HepG2 (cell line): Measurements from ENCODE around the gene ARHGEF10L. TPM values are rescaled to one million over a fixed set of nuclear protein-coding genes. Genes with fewer than 3 reads are reported as not detected.

ENCODE experiments used
- ATAC-seq: fragments of 200-7000 bp; cut with Tn5 transposase; 3 replicates; pipeline ENCODE4 v1.9.1; 2020; ENCODE audit warnings: mild to moderate bottlenecking, moderate library complexity
- BruUV-seq: library from RNA; stranded (reverse); fragments of 400-500 nt; replicated peaks from 2 replicates; lab custom pipeline; 2021; lab: Mats Ljungman, UMichigan
- CTCF ChIA-PET: fragments of 300-600 bp; formaldehyde crosslinking; extraction: SDS; loops from one replicate; lab custom pipeline; 2021; ENCODE audit warnings: low total read pairs, inconsistent platforms, low intra/inter-chr PET ratio; lab: Yijun Ruan, JAX
- POLR2A ChIA-PET: fragments of 350-600 bp; sonication (Branson Sonifier 250); formaldehyde crosslinking; loops from one replicate; lab custom pipeline; 2020; ENCODE audit warnings: antibody characterized with exemption, inconsistent platforms; lab: Yijun Ruan, JAX
- DNase-seq: peaks from one replicate; pipeline ENCODE4 v3.0.0-alpha.2; 2015; ENCODE audit warnings: low spot score
- FAIRE-seq: peaks from 3 replicates; lab custom pipeline; 2011; peaks lifted over from hg19 to GRCh38; lab: Jason Lieb, UNC
- H2AFZ ChIP-seq: one replicate; pipeline ENCODE4 v1.6.1; 2011; ENCODE audit warnings: low read length, inconsistent platforms
- H3K27ac ChIP-seq: fragments of 300-600 bp; 3 replicates; pipeline ENCODE4 v1.8.0; 2011; ENCODE audit warnings: mixed run types, mild to moderate bottlenecking, mixed read lengths, low read length, inconsistent platforms; ENCODE audit not compliant: insufficient read depth; ENCODE audit errors: extremely low read length
- H3K27me3 ChIP-seq, 2 experiments: fragments of 200-600 bp in 1 of 2; 2 replicates in 1 of 2; 3 replicates in 1 of 2; pipeline versions ENCODE4 v1.6.0 to v1.8.0; 2011; ENCODE audit warnings: low read length in 2 of 2, mild to moderate bottlenecking in 2 of 2, moderate library complexity in 2 of 2, inconsistent platforms in 1 of 2; ENCODE audit not compliant: insufficient read depth in 2 of 2, control insufficient read depth in 1 of 2
- H3K36me3 ChIP-seq, 2 experiments: fragments of 200-600 bp in 1 of 2; replicated peaks in 1 of 2; 2 replicates in 1 of 2; 3 replicates in 1 of 2; pipeline versions ENCODE4 v1.5.1 to v1.8.0; 2011; ENCODE audit warnings: low read length in 2 of 2, inconsistent platforms in 1 of 2; ENCODE audit not compliant: insufficient read depth in 2 of 2, control insufficient read depth in 1 of 2
- H3K4me1 ChIP-seq: 2 replicates; pipeline ENCODE4 v1.5.1; 2012; ENCODE audit warnings: low read length, inconsistent platforms; ENCODE audit not compliant: insufficient read depth
- H3K4me2 ChIP-seq: 2 replicates; pipeline ENCODE4 v1.6.0; 2011; ENCODE audit warnings: low read depth, low read length, inconsistent platforms
- H3K4me3 ChIP-seq, 3 experiments: fragments of 200-600 bp in 1 of 3; sonication (generic), shearing (Covaris generic) in 1 of 3; replicated peaks in 1 of 3; 2 replicates each; pipeline ENCODE4 v1.5.1; 2011 to 2016; ENCODE audit warnings: low read length in 3 of 3, inconsistent platforms in 2 of 3, low read depth in 2 of 3, mild to moderate bottlenecking in 2 of 3, control low read depth in 1 of 3, mixed read lengths in 1 of 3; ENCODE audit not compliant: insufficient read depth in 1 of 3
- H3K79me2 ChIP-seq: one replicate; pipeline ENCODE4 v1.6.1; 2011; ENCODE audit warnings: low read length, inconsistent platforms; ENCODE audit not compliant: insufficient read depth
- H3K9ac ChIP-seq: 2 replicates; pipeline ENCODE4 v1.6.0; 2011; ENCODE audit warnings: mild to moderate bottlenecking, low read depth, low read length, inconsistent platforms; ENCODE audit not compliant: insufficient read depth
- H3K9me3 ChIP-seq: 2 replicates; pipeline ENCODE4 v1.5.1; 2012; ENCODE audit warnings: mild to moderate bottlenecking, low read length
- H4K20me1 ChIP-seq: 2 replicates; pipeline ENCODE4 v1.6.0; 2011; ENCODE audit warnings: inconsistent platforms, mild to moderate bottlenecking, low read length, moderate library complexity; ENCODE audit not compliant: insufficient read depth
- CREM ChIP-seq, 2 experiments: sonication (generic) in 1 of 2; formaldehyde crosslinking in 1 of 2; IDR thresholded peaks; 2 replicates each; pipeline versions ENCODE4 v1.4.0 to v1.6.1; 2016 to 2020; ENCODE audit warnings: antibody characterized with exemption in 1 of 2, mild to moderate bottlenecking in 1 of 2, missing genetic modification reagents in 1 of 2
- FOSL2 ChIP-seq: sonication (generic); formaldehyde crosslinking; IDR thresholded peaks from 2 replicates; pipeline ENCODE4 v1.4.0; 2020; ENCODE audit warnings: missing genetic modification reagents
- GTF3A ChIP-seq: sonication (generic); formaldehyde crosslinking; conservative IDR thresholded peaks from 2 replicates; pipeline ENCODE4 v1.4.0; 2020; ENCODE audit warnings: mild to moderate bottlenecking, missing genetic modification reagents
- HOXA9 ChIP-seq: sonication (generic); formaldehyde crosslinking; IDR thresholded peaks from 2 replicates; pipeline ENCODE4 v1.8.1; 2022; ENCODE audit warnings: missing genetic modification reagents, mild to moderate bottlenecking, moderate library complexity, borderline replicate concordance
- LCORL ChIP-seq, 2 experiments: fragments of 450-650 bp in 1 of 2; sonication (generic) in 1 of 2; formaldehyde crosslinking in 1 of 2; IDR thresholded peaks; 2 replicates each; pipeline versions ENCODE4 v1.5.0 to v1.6.1; 2017 to 2020; ENCODE audit warnings: antibody characterized with exemption in 1 of 2, missing genetic modification reagents in 1 of 2
- MAFF ChIP-seq: IDR thresholded peaks from 2 replicates; pipeline ENCODE4 v1.6.1; 2011; ENCODE audit warnings: low read depth, low read length, improper control_type of control experiment
- NFYC ChIP-seq: IDR thresholded peaks from 2 replicates; pipeline ENCODE4 v1.6.1; 2016; ENCODE audit warnings: missing genetic modification reagents, missing compliant biosample characterization
- POLR2G ChIP-seq: fragments of 200-400 bp; formaldehyde crosslinking; IDR thresholded peaks from 2 replicates; pipeline ENCODE4 v1.6.1; 2018; ENCODE audit warnings: mild to moderate bottlenecking, low read depth, low read length, moderate library complexity
- PRDM15 ChIP-seq: sonication (generic); formaldehyde crosslinking; IDR thresholded peaks from 2 replicates; pipeline ENCODE4 v1.4.0; 2020; ENCODE audit warnings: missing genetic modification reagents
- RBM22 ChIP-seq: fragments of 200-400 bp; formaldehyde crosslinking; optimal IDR thresholded peaks from 2 replicates; pipeline ENCODE3; 2017; ENCODE audit warnings: mild to moderate bottlenecking, low read length, moderate library complexity
- TEAD3 ChIP-seq: optimal IDR thresholded peaks from 2 replicates; pipeline ENCODE3; 2016; ENCODE audit warnings: borderline replicate concordance
- UBTF ChIP-seq: sonication (generic); formaldehyde crosslinking; IDR thresholded peaks from 2 replicates; pipeline ENCODE4 v1.4.0; 2020; ENCODE audit warnings: mild to moderate bottlenecking, missing genetic modification reagents
- ZNF264 ChIP-seq: sonication (generic); formaldehyde crosslinking; IDR thresholded peaks from 2 replicates; pipeline ENCODE4 v1.4.0; 2020; ENCODE audit warnings: missing genetic modification reagents
- ZNF572 ChIP-seq: sonication (generic); formaldehyde crosslinking; IDR thresholded peaks from 2 replicates; pipeline ENCODE4 v1.5.1; 2020; ENCODE audit warnings: mild to moderate bottlenecking, missing genetic modification reagents
- ZNF768 ChIP-seq: sonication (generic); formaldehyde crosslinking; IDR thresholded peaks from 2 replicates; pipeline ENCODE4 v1.4.0; 2020; ENCODE audit warnings: missing genetic modification reagents
- WGBS: methylation state at CpG from one replicate; pipeline ENCODE4 v1.1.6; 2017; ENCODE audit warnings: low lambda C conversion rate; 5-methylcytosine and 5-hydroxymethylcytosine counted together
- in situ Hi-C: cut with HindIII; loops from 2 replicates; pipeline ENCODE4 v1.10.0; 2017; ENCODE audit warnings: low pct_unique_long_range_greater_than_20kb; ENCODE audit not compliant: extremely low pct_ligation_motif_present
- intact Hi-C: fragments of 100-400 bp; cut with micrococcal nuclease; formaldehyde crosslinking; loops from one replicate; pipeline ENCODE4 v1.10.0; 2022; ENCODE audit not compliant: unreplicated experiment
- polyA plus RNA-seq, 8 experiments: library from polyadenylated mRNA; depleted of rRNA in 3 of 8; stranded (reverse) in 7 of 8; unstranded in 1 of 8; fragments of >200 nt; fragmentation: Illumina TruSeq in 4 of 8; extraction: Trizol in 4 of 8; gene quantifications; 2 replicates each; pipeline versions ENCODE4 v1.2.1 to v1.2.3, GENCODE V29; 2011 to 2016; ENCODE audit warnings: low read depth in 4 of 8, missing spikeins in 1 of 8, mixed read lengths in 1 of 8; ENCODE audit not compliant: insufficient read depth in 1 of 8
- total RNA-seq, 5 experiments: library from RNA; depleted of rRNA; stranded (reverse); fragments of >200 nt; fragmentation: Illumina TruSeq; extraction: Trizol; gene quantifications; 2 replicates each; pipeline ENCODE4 v1.2.3, GENCODE V29; 2016; ENCODE audit warnings: low read depth in 1 of 5

ARHGEF10L gene
- total and polyA plus RNA-seq, 2 of the 13 experiments (the other 11 are each of a cell fraction or from before 2014, with no cell fraction given), result 46.5 to 78.3 TPM

GRCh38 chr1:17586172-17586964, 46.9 kb downstream of the ARHGEF10L start:
- no peaks in the 10 kb centered on the region for H3K9me3 ChIP-seq
- peak; percentile 50 for TF ChIP-seq FOSL2
- no peak for TF ChIP-seq NFYC (CRISPR knock-in tag)
- no peak for TF ChIP-seq LCORL (IDR thresholded peaks at IDR 0.05)
- 0 out of 2 replicates have a peak, but pooled peaks have one; percentile 22 for TF ChIP-seq LCORL (CRISPR knock-in tag; IDR thresholded peaks at IDR 0.05)
- no peak for TF ChIP-seq ZNF572
- no peak for TF ChIP-seq GTF3A (CRISPR knock-in tag)
- TF ChIP-seq CREM (IDR thresholded peaks at IDR 0.05), result no peak
- TF ChIP-seq CREM (CRISPR knock-in tag; IDR thresholded peaks at IDR 0.05), result no peak
- no peak for TF ChIP-seq HOXA9 (CRISPR knock-in tag)
- peak; percentile 39; the same call in 1 of the 2 replicates for TF ChIP-seq UBTF (CRISPR knock-in tag)
- peak; percentile 88 for TF ChIP-seq ZNF264 (CRISPR knock-in tag)
- 0 out of 2 replicates have a peak, but pooled peaks have one; percentile 2 for TF ChIP-seq POLR2G
- no peak for TF ChIP-seq MAFF
- peak; percentile 14 for TF ChIP-seq TEAD3 (CRISPR knock-in tag)
- peak; percentile 50 for TF ChIP-seq RBM22
- TF ChIP-seq ZNF768 (CRISPR knock-in tag), result peak; percentile 94
- 0 out of 2 replicates have a peak, but pooled peaks have one; percentile 19 for TF ChIP-seq PRDM15
- DNase-seq (no peak), ATAC-seq (peak; percentile 23), FAIRE-seq (peak; percentile 70)
- peaks cover 99% of the 10 kb centered on the region for H3K4me1 ChIP-seq
- 0 out of 2 replicates have a peak overlapping the region, but pooled peaks have one; percentile 17 for H3K9ac ChIP-seq
- WGBS, result 41% methylated on average over 9 of the region's 10 CpGs
- no TSS peak for BruUV-seq
- H3K79me2 ChIP-seq, result peaks cover 62% of the 10 kb centered on the region
- H3K27ac ChIP-seq, result peak overlapping the region; percentile 97
- peaks cover 45% of the 10 kb centered on the region; the same call in 1 of the 2 replicates for H4K20me1 ChIP-seq
- intact Hi-C loops, result no loop called here
- H2AFZ ChIP-seq, result no peak overlapping the region
- ChIA-PET CTCF (no interaction called here), POLR2A (interaction anchor here (0.7 to 3.2 kb wide), 7 partner anchors 10 to 34 kb away, joined by 3 to 53 read pairs (median 4); no protein-coding TSS in a partner anchor)
- H3K4me3 ChIP-seq, result peak overlapping the region in 1 of 3 experiments; percentile 46; a peak in 2 of 6 replicates
- in situ Hi-C loops, result no loop called here
- peak overlapping the region; percentile 71 for H3K4me2 ChIP-seq
- H3K36me3 ChIP-seq, result peaks cover 2 to 5% of the 10 kb centered on the region in 2 experiments; a peak in 3 of 5 replicates
- H3K27me3 ChIP-seq, result no peaks in the 10 kb centered on the region
